CD4-positive, alpha-beta T cell (primary cell): Measurements from ENCODE around the gene COPS7A. TPM values are rescaled to one million over a fixed set of nuclear protein-coding genes. Genes with fewer than 3 reads are reported as not detected.
A peak's percentile ranks its signal among the peaks of the same experiment; 100 is the strongest.

Source experiments
- ATAC-seq: fragments of 200-7000 bp; cut with Tn5 transposase; one replicate; pipeline ENCODE4 v1.10.0; 2022; ENCODE audit warnings: mild to moderate bottlenecking; ENCODE audit not compliant: poor library complexity
- CTCF ChIA-PET: fragments of 350-600 bp; sonication (Branson Sonifier 250); formaldehyde crosslinking; loops from one replicate; lab custom pipeline; 2021; ENCODE audit warnings: antibody characterized with exemption, inconsistent platforms; lab: Charles Lee
- POLR2A ChIA-PET: fragments of 350-600 bp; sonication (Branson Sonifier 250); formaldehyde crosslinking; loops from one replicate; lab custom pipeline; 2021; ENCODE audit warnings: antibody characterized with exemption, inconsistent platforms; lab: Charles Lee
- DNase-seq, 14 experiments: peaks; one replicate each; pipeline ENCODE4 v3.0.0-alpha.2; 2013 to 2020; ENCODE audit warnings: mixed read lengths in 2 of 14
- H3K27ac ChIP-seq, 2 donors: one replicate each; pipeline versions ENCODE4 v1.5.1 to v1.7.0; 2013; ENCODE audit warnings: low read length in 2 of 2, low read depth in 1 of 2, mild to moderate bottlenecking in 1 of 2
- H3K27me3 ChIP-seq, 2 experiments: 1 replicate in 1 of 2; 2 replicates in 1 of 2; pipeline versions ENCODE4 v1.6.1 to v1.7.0; 2013; ENCODE audit warnings: low read length in 2 of 2, control low read depth in 1 of 2, mild to moderate bottlenecking in 1 of 2, moderate library complexity in 1 of 2; ENCODE audit not compliant: insufficient read depth in 2 of 2, control insufficient read depth in 1 of 2
- H3K36me3 ChIP-seq: one replicate; pipeline ENCODE4 v1.6.1; 2013; ENCODE audit warnings: low read length, control low read depth; ENCODE audit not compliant: insufficient read depth
- H3K4me1 ChIP-seq: one replicate; pipeline ENCODE4 v1.6.1; 2013; ENCODE audit warnings: low read length, control low read depth; ENCODE audit not compliant: insufficient read depth
- H3K4me3 ChIP-seq: one replicate; pipeline ENCODE4 v1.5.1; 2013; ENCODE audit warnings: mild to moderate bottlenecking, low read length, moderate library complexity
- H3K9me3 ChIP-seq, 2 experiments: 1 replicate in 1 of 2; 2 replicates in 1 of 2; pipeline versions ENCODE4 v1.6.1 to v1.7.0; 2013; ENCODE audit warnings: low read length in 2 of 2, mild to moderate bottlenecking in 2 of 2, control low read depth in 1 of 2, moderate library complexity in 1 of 2; ENCODE audit not compliant: control insufficient read depth in 1 of 2, insufficient read depth in 1 of 2
- H3K27ac Mint-ChIP-seq: one replicate; pipeline ENCODE4 v1.8.0; 2020; ENCODE audit warnings: mixed read lengths
- H3K27me3 Mint-ChIP-seq: one replicate; pipeline ENCODE4 v1.8.0; 2021; ENCODE audit warnings: mixed read lengths
- H3K36me3 Mint-ChIP-seq: one replicate; pipeline ENCODE4 v1.8.0; 2021; ENCODE audit warnings: low read depth, mixed read lengths
- H3K4me1 Mint-ChIP-seq: one replicate; pipeline ENCODE4 v1.8.0; 2021; ENCODE audit warnings: low read depth, mixed read lengths
- H3K4me3 Mint-ChIP-seq: one replicate; pipeline ENCODE4 v1.8.0; 2020; ENCODE audit warnings: mild to moderate bottlenecking, mixed read lengths
- H3K9me3 Mint-ChIP-seq: one replicate; pipeline ENCODE4 v1.8.0; 2020; ENCODE audit warnings: mixed read lengths
- intact Hi-C, 2 experiments: fragments of 100-400 bp; cut with DNase I in 1 of 2; cut with micrococcal nuclease in 1 of 2; formaldehyde crosslinking; loops; one replicate each; pipeline versions ENCODE4 v1.15.1 to v1.9.0; 2023 to 2025; cut with DNase I, micrococcal nuclease
- total RNA-seq, 174 experiments: library from RNA in 2 of 174; stranded (reverse) in 2 of 174; gene quantifications; one replicate each; pipeline ENCODE4 v1.2.3 and lab custom pipeline; 2021 to 2026
- TF ChIP-seq, protein P1 (sequence below): fragments of 200-600 bp; IDR thresholded peaks from one replicate; pipeline ENCODE4 v1.8.0; 2022; ENCODE audit warnings: antibody characterized with exemption, mild to moderate bottlenecking

COPS7A gene
- total RNA-seq, 2 experiments from 2014 or later, result 9.4 to 9.6 TPM

DNA sequence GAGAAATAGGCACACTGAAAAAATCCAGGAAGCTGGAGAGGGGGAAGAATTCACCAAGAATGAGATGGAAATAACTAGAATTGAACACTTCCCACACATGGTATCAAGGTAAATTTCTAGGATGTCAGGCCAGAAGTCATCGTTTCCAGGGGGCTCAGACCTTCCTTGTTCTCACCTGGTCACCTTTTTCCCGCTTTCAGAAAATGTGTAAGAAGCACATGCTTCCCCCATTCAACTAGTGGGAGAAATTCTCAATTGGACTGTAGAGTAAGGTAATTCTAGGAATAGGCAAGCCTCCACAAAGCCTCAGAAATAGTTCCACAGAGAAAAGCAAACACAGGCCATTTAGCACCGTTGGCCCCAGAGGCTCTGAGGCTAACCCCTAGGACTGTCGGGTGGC lies 39.5 kb downstream of the COPS7A start:
- H3K36me3 Mint-ChIP-seq, result no peaks in the 10 kb centered on the region
- H3K4me3 Mint-ChIP-seq, result no peak overlapping the region
- no peaks in the 10 kb centered on the region for H3K9me3 Mint-ChIP-seq
- Histone ChIP-seq H3K27me3 (peaks cover 22 to 24% of the 10 kb centered on the region in 2 experiments), H3K27ac (no peak overlapping the region), H3K9me3 (no peaks in the 10 kb centered on the region), H3K4me3 (no peak overlapping the region), H3K36me3 (no peaks in the 10 kb centered on the region), H3K4me1 (peaks cover 34% of the 10 kb centered on the region)
- CTCF ChIA-PET, result interaction anchor here (1.0 kb wide), 2 partner anchors 9 to 15 kb away, joined by 3 read pairs; no protein-coding TSS in a partner anchor
- ATAC-seq (no peak), DNase-seq (no peak)
- intact Hi-C loops, result no loop called here
- POLR2A ChIA-PET, result interaction anchor here (0.8 kb wide), 1 partner anchor 11 kb away, joined by 3 read pairs; the partner anchor contains the start of gene MLF2
- peaks cover 30% of the 10 kb centered on the region for H3K4me1 Mint-ChIP-seq
- no peak overlapping the region for H3K27ac Mint-ChIP-seq
- TF ChIP-seq, protein P1, sequence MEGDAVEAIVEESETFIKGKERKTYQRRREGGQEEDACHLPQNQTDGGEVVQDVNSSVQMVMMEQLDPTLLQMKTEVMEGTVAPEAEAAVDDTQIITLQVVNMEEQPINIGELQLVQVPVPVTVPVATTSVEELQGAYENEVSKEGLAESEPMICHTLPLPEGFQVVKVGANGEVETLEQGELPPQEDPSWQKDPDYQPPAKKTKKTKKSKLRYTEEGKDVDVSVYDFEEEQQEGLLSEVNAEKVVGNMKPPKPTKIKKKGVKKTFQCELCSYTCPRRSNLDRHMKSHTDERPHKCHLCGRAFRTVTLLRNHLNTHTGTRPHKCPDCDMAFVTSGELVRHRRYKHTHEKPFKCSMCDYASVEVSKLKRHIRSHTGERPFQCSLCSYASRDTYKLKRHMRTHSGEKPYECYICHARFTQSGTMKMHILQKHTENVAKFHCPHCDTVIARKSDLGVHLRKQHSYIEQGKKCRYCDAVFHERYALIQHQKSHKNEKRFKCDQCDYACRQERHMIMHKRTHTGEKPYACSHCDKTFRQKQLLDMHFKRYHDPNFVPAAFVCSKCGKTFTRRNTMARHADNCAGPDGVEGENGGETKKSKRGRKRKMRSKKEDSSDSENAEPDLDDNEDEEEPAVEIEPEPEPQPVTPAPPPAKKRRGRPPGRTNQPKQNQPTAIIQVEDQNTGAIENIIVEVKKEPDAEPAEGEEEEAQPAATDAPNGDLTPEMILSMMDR, result no peak
- H3K27me3 Mint-ChIP-seq, result peaks cover 38% of the 10 kb centered on the region

DNA sequence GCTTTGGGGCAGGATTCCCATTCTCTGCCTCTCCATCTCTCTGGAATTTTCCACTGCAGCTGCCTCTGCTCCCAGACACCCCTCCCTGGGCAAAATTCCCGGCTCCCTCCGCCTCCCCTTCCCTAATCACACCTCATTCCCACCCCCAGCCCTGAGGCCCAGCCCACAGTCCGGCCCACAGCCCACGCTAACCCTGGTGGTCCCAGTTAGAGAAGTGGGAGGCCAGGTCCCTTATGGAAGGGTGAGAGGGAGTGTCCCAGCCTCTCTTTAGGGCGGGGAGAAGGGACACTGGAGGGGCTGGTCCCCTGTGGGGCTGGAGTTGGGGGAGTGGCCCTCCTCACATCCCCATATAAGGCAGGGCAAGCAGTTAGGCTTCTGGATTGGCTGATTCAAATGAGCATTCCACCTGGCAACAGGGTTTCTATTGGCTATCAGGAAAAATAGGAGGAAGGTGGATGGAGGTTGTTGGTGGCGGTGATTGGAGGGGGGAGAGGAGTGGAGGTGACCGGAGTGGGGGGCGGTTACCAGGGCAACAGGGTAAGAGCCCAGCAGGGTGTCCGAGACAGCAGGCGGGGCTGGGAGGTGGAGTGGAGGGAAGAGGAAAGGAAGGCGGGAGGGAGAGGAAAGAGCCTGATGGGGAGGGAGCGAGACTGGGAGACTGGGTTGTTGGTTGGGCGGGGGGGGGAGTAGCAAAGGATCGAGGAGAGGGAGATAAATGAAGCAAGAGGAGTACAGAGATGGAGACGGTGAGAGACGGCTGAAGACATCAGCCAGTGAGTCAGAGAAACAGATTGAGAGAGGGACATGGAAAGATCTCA lies 40.4 kb downstream of the COPS7A start:
- ChIA-PET CTCF (interaction anchor here (1.0 to 3.2 kb wide), 3 partner anchors 10 to 14 kb away, joined by 3 to 27 read pairs (median 3); partner anchors contain the start of gene MLF2), POLR2A (interaction anchor here (0.8 to 2.8 kb wide), 3 partner anchors 11 to 28 kb away, joined by 3 to 20 read pairs (median 14); partner anchors contain the start of genes CD4 and MLF2)
- Histone ChIP-seq H3K27me3 (peaks cover 22 to 31% of the 10 kb centered on the region in 2 experiments), H3K4me1 (peaks cover 34% of the 10 kb centered on the region), H3K36me3 (no peaks in the 10 kb centered on the region), H3K4me3 (peak overlapping the region; percentile 10), H3K27ac (no peak overlapping the region), H3K9me3 (no peaks in the 10 kb centered on the region)
- ATAC-seq (peak; percentile 83), DNase-seq (peak in 7 of 14 experiments; percentile 25 to 82 (median 48))
- H3K36me3 Mint-ChIP-seq, result no peaks in the 10 kb centered on the region
- H3K27me3 Mint-ChIP-seq, result peaks cover 46% of the 10 kb centered on the region
- H3K4me1 Mint-ChIP-seq, result peaks cover 38% of the 10 kb centered on the region
- TF ChIP-seq, protein P1, result no peak
- peak overlapping the region; percentile 65 for H3K4me3 Mint-ChIP-seq
- H3K9me3 Mint-ChIP-seq, result no peaks in the 10 kb centered on the region
- intact Hi-C loops, result no loop called here
- H3K27ac Mint-ChIP-seq, result no peak overlapping the region

DNA sequence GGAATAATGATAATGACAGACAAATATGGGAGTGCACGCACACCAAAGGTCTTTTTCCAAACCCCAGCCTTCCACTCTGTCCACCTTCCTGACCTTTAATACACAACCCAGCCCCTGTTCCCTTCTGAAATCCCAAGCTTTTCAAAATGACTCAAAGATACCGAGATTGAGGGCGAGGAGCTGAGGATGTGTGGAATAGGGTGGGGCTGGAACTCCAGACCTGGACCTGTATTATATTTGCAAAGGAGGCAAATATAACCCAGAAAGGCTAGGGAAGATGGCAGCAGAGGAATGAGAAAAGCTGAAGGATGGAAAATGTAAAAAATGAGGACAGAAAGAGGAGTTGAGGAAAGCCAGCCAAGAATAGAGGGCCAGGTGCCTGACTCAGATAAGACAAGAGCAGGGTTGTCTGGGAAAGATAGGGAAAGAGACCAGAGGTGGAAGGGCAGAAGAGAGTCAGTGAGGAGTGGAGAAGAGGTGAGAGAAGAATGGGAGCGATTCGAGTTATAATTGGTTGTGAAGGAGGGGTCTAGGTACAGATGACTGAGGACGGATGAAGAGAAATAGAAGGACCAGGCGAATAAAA lies 41.3 kb downstream of the COPS7A start:
- peaks cover 34% of the 10 kb centered on the region for H3K4me1 ChIP-seq
- no peak overlapping the region for H3K4me3 ChIP-seq
- Mint-ChIP-seq H3K36me3 (no peaks in the 10 kb centered on the region), H3K27ac (no peak overlapping the region), H3K9me3 (no peaks in the 10 kb centered on the region), H3K4me1 (peaks cover 41% of the 10 kb centered on the region), H3K27me3 (peaks cover 49% of the 10 kb centered on the region), H3K4me3 (peak overlapping the region; percentile 85)
- TF ChIP-seq, protein P1, result no peak
- H3K27me3 ChIP-seq, result peaks cover 22 to 28% of the 10 kb centered on the region in 2 experiments
- CTCF ChIA-PET, result interaction anchor here (0.8 to 3.2 kb wide), 4 partner anchors 11 to 70 kb away, joined by 3 to 27 read pairs (median 9); partner anchors contain the start of genes CD4 and MLF2
- H3K9me3 ChIP-seq, result no peaks in the 10 kb centered on the region
- H3K27ac ChIP-seq, result no peak overlapping the region
- no peak for DNase-seq
- H3K36me3 ChIP-seq, result no peaks in the 10 kb centered on the region
- no peak for ATAC-seq
- POLR2A ChIA-PET, result interaction anchor here (1.0 to 2.8 kb wide), 6 partner anchors 12 to 45 kb away, joined by 3 to 20 read pairs (median 12); partner anchors contain the start of genes CD4, COPS7A and MLF2
- intact Hi-C loops, result no loop called here
